Endothelial cell of umbilical vein (primary cell): ENCODE data around the gene LIMCH1. TPM values are rescaled to one million over a fixed set of nuclear protein-coding genes. Genes with fewer than 3 reads are reported as not detected.
"Not testable (repeated sequence)": the region's sequence is repeated elsewhere in the genome, so short reads cannot be mapped to it uniquely, and the experiment has no call there.

Experiments
- BruUV-seq: library from RNA; stranded (reverse); fragments of 400-500 nt; replicated peaks from 2 replicates; lab custom pipeline; 2021; lab: Mats Ljungman, UMichigan
- CTCF ChIA-PET: fragments of 300-600, 350-600 bp; sonication (Branson Sonifier 250); formaldehyde crosslinking; loops from one replicate; lab custom pipeline; 2021; ENCODE audit warnings: antibody characterized with exemption, inconsistent platforms; lab: Charles Lee
- POLR2A ChIA-PET: fragments of 300-600, 350-600 bp; sonication (Branson Sonifier 250); formaldehyde crosslinking; loops from one replicate; lab custom pipeline; 2021; ENCODE audit warnings: antibody characterized with exemption, inconsistent platforms; lab: Charles Lee
- DNase-seq: peaks from one replicate; pipeline ENCODE4 v3.0.0-alpha.2; 2011; ENCODE audit warnings: low read depth, low spot score
- FAIRE-seq: peaks from 2 replicates; lab custom pipeline; 2011; peaks lifted over from hg19 to GRCh38; lab: Jason Lieb, UNC
- H2AFZ ChIP-seq: 2 replicates; pipeline ENCODE4 v1.6.0; 2012; ENCODE audit warnings: low read depth, low read length, control low read depth, inconsistent platforms
- H3K27ac ChIP-seq: 2 replicates; pipeline ENCODE4 v1.5.1; 2011; ENCODE audit warnings: low read depth, mild to moderate bottlenecking, control low read depth, low read length, moderate library complexity; ENCODE audit not compliant: insufficient read depth
- H3K27me3 ChIP-seq, 2 experiments: 2 replicates each; pipeline versions ENCODE4 v1.6.0 to v1.6.1; 2011; ENCODE audit warnings: low read length in 2 of 2, mixed read lengths in 1 of 2; ENCODE audit not compliant: control insufficient read depth in 2 of 2, insufficient read depth in 2 of 2
- H3K36me3 ChIP-seq, 2 experiments: 2 replicates in 1 of 2; 3 replicates in 1 of 2; pipeline ENCODE4 v1.5.1; 2011; ENCODE audit warnings: low read length in 2 of 2, mild to moderate bottlenecking in 1 of 2, moderate library complexity in 1 of 2; ENCODE audit not compliant: control insufficient read depth in 2 of 2, insufficient read depth in 2 of 2; ENCODE audit errors: extremely low read depth in 1 of 2
- H3K4me1 ChIP-seq: 3 replicates; pipeline ENCODE4 v1.5.1; 2011; ENCODE audit warnings: mild to moderate bottlenecking, low read length; ENCODE audit not compliant: control insufficient read depth, insufficient read depth; ENCODE audit errors: extremely low read depth
- H3K4me2 ChIP-seq: 2 replicates; pipeline ENCODE4 v1.6.1; 2011; ENCODE audit warnings: low read length, control low read depth, mixed read lengths; ENCODE audit not compliant: insufficient read depth
- H3K4me3 ChIP-seq, 3 experiments: fragments of 200-600 bp in 1 of 3; sonication (generic), shearing (Covaris generic) in 1 of 3; replicated peaks in 1 of 3; 2 replicates each; pipeline ENCODE4 v1.5.1; 2011 to 2016; ENCODE audit warnings: control low read depth in 3 of 3, low read length in 3 of 3, mild to moderate bottlenecking in 2 of 3, inconsistent platforms in 1 of 3, low read depth in 1 of 3, moderate library complexity in 1 of 3; ENCODE audit not compliant: insufficient read depth in 1 of 3
- H3K79me2 ChIP-seq: 2 replicates; pipeline ENCODE4 v1.6.0; 2012; ENCODE audit warnings: low read length, inconsistent platforms; ENCODE audit not compliant: control insufficient read depth, insufficient read depth
- H3K9ac ChIP-seq: replicated peaks from 2 replicates; pipeline ENCODE3; 2011; ENCODE audit warnings: low read length, control low read depth; ENCODE audit not compliant: insufficient read depth; ENCODE audit errors: extremely low read depth
- H3K9me1 ChIP-seq: replicated peaks from 3 replicates; pipeline ENCODE4 v1.6.0; 2011; ENCODE audit warnings: mild to moderate bottlenecking, low read length; ENCODE audit not compliant: control insufficient read depth, insufficient read depth; ENCODE audit errors: extremely low read depth
- H3K9me3 ChIP-seq: replicated peaks from 2 replicates; pipeline ENCODE4 v1.5.1; 2012; ENCODE audit warnings: low read length, inconsistent platforms; ENCODE audit not compliant: control insufficient read depth, insufficient read depth
- H4K20me1 ChIP-seq: replicated peaks from 2 replicates; pipeline ENCODE3; 2011; ENCODE audit warnings: mild to moderate bottlenecking, low read length; ENCODE audit not compliant: control insufficient read depth, insufficient read depth; ENCODE audit errors: extremely low read depth
- CTCF ChIP-seq, 2 donors: IDR thresholded peaks; 1 replicate in 1 of 2; 2 replicates in 1 of 2; pipeline ENCODE4 v1.5.1; 2011; ENCODE audit warnings: low read length in 2 of 2, mild to moderate bottlenecking in 2 of 2, moderate library complexity in 2 of 2, control low read depth in 1 of 2, inconsistent platforms in 1 of 2, low read depth in 1 of 2; ENCODE audit not compliant: insufficient read depth in 1 of 2; ENCODE audit errors: extremely low read depth in 1 of 2
- EZH2 ChIP-seq: IDR thresholded peaks from 2 replicates; pipeline ENCODE4 v1.6.1; 2012; ENCODE audit warnings: borderline replicate concordance, low read depth, mild to moderate bottlenecking, moderate library complexity, low read length, inconsistent platforms; ENCODE audit not compliant: severe bottlenecking
- FOS ChIP-seq: IDR thresholded peaks from 2 replicates; pipeline ENCODE4 v1.6.1; 2011; ENCODE audit warnings: mild to moderate bottlenecking, low read length, moderate library complexity, borderline replicate concordance; ENCODE audit not compliant: insufficient read depth
- GATA2 ChIP-seq: IDR thresholded peaks from 2 replicates; pipeline ENCODE4 v1.7.0; 2011; ENCODE audit warnings: low read depth, mild to moderate bottlenecking, moderate library complexity, mixed read lengths, low read length; ENCODE audit not compliant: insufficient read length, insufficient read depth
- JUN ChIP-seq: IDR thresholded peaks from 2 replicates; pipeline ENCODE4 v1.6.1; 2011; ENCODE audit warnings: borderline replicate concordance, low read depth; ENCODE audit not compliant: insufficient read length, insufficient read depth
- MAX ChIP-seq: IDR thresholded peaks from 2 replicates; pipeline ENCODE4 v1.6.1; 2011; ENCODE audit not compliant: insufficient read depth, insufficient read length
- MYC ChIP-seq: IDR thresholded peaks from one replicate; pipeline ENCODE4 v1.6.1; 2011; ENCODE audit warnings: mild to moderate bottlenecking, low read depth, low read length
- POLR2A ChIP-seq: IDR thresholded peaks from 2 replicates; pipeline ENCODE4 v1.6.1; 2012; ENCODE audit warnings: low read depth, mild to moderate bottlenecking, control low read depth, low read length
- POLR2AphosphoS5 ChIP-seq: IDR thresholded peaks from 2 replicates; pipeline ENCODE4 v1.6.1; 2012; ENCODE audit warnings: low read depth, mild to moderate bottlenecking, control low read depth, low read length, moderate library complexity; ENCODE audit not compliant: insufficient read depth
- dilution Hi-C: fragments of 300-500 bp; cut with MboI; formaldehyde crosslinking; loops from one replicate; pipeline ENCODE4 v1.15.0; 2019; ENCODE audit warnings: low sequenced_read_pairs; ENCODE audit not compliant: extremely low pct_ligation_motif_present
- intact Hi-C: fragments of 100-400 bp; cut with micrococcal nuclease; formaldehyde crosslinking; loops from one replicate; pipeline ENCODE4 v1.10.0; 2022
- polyA plus RNA-seq, 4 experiments: library from polyadenylated mRNA; depleted of rRNA in 3 of 4; stranded (reverse) in 3 of 4; unstranded in 1 of 4; fragments of >200 nt; gene quantifications; 2 replicates each; pipeline versions ENCODE4 v1.2.1 to v1.2.3, GENCODE V29; 2011 to 2012; ENCODE audit warnings: missing spikeins in 1 of 4
- total RNA-seq: library from RNA; stranded (reverse); gene quantifications from 2 replicates; pipeline ENCODE4 v1.2.3, GENCODE V29; 2021

The LIMCH1 gene
- total and polyA plus RNA-seq, 2 donors (not counting 3 experiments of a cell fraction or from before 2014, with no cell fraction given): 14.3 to 32.8 TPM

GRCh38 chr4:41491081-41491576 is 46.8 kb upstream of the LIMCH1 start:
- H3K27ac ChIP-seq, H4K20me1 ChIP-seq, H3K9ac ChIP-seq, POLR2A ChIA-PET, FAIRE-seq, CTCF ChIA-PET, DNase-seq, H3K9me3 ChIP-seq, BruUV-seq, H3K4me1 ChIP-seq, H3K27me3 ChIP-seq, dilution Hi-C loops, intact Hi-C loops, H2AFZ ChIP-seq, H3K4me2 ChIP-seq, H3K36me3 ChIP-seq, H3K9me1 ChIP-seq, H3K79me2 ChIP-seq, H3K4me3 ChIP-seq: not testable (repeated sequence)

- Histone ChIP-seq H3K36me3 (no peaks in the 10 kb centered on the region), H3K27me3 (peaks cover 8 to 12% of the 10 kb centered on the region in 2 experiments), H3K9me1 (no peaks in the 10 kb centered on the region), H3K79me2 (no peaks in the 10 kb centered on the region), H3K9me3 (no peaks in the 10 kb centered on the region), H3K4me3 (no peak overlapping the region), H3K27ac (no peak overlapping the region), H4K20me1 (no peaks in the 10 kb centered on the region), H3K9ac (no peak overlapping the region), H2AFZ (no peak overlapping the region), H3K4me1 (no peaks in the 10 kb centered on the region), H3K4me2 (no peak overlapping the region)
- no peak for DNase-seq
- POLR2A ChIA-PET: no interaction called here
- TF ChIP-seq MYC: no peak
- no peak for TF ChIP-seq CTCF (IDR thresholded peaks at IDR 0.05; ENCODE audit: extremely low read depth in 1 of 2, insufficient read depth in 1 of 2, low read depth in 1 of 2, low read length in 2 of 2)
- TF ChIP-seq FOS: no peak
- no peak for TF ChIP-seq POLR2A
- TF ChIP-seq EZH2: no peak
- no peak for TF ChIP-seq JUN
- TF ChIP-seq GATA2: no peak
- no peak for TF ChIP-seq POLR2AphosphoS5
- TF ChIP-seq MAX: no peak
- no TSS peak for BruUV-seq
- intact Hi-C loops (no loop called here), dilution Hi-C loops (no loop called here)
- CTCF ChIA-PET: interaction anchor here (1.4 to 1.5 kb wide), 2 partner anchors 23 to 54 kb away, joined by 3 read pairs; no protein-coding TSS in a partner anchor
- no peak for FAIRE-seq
Observed at GRCh38 chr4:41496977-41497376, 41.0 kb upstream of the LIMCH1 start.
